HepG2 (cell line): ENCODE measurements around the gene SH3GLB2. TPM values are rescaled to one million over a fixed set of nuclear protein-coding genes. Genes with fewer than 3 reads are reported as not detected.

Experiments
- AGO1 ChIP-seq: fragments of 200-400 bp; formaldehyde crosslinking; IDR thresholded peaks from 2 replicates; pipeline ENCODE4 v1.6.1; 2017; ENCODE audit warnings: mild to moderate bottlenecking, low read depth, low read length, moderate library complexity; ENCODE audit not compliant: poor library complexity, severe bottlenecking
- ATM ChIP-seq: fragments of 450-650 bp; IDR thresholded peaks from 2 replicates; pipeline ENCODE4 v1.7.1; 2017; ENCODE audit warnings: mild to moderate bottlenecking, borderline replicate concordance
- DR1 ChIP-seq: sonication (generic); formaldehyde crosslinking; IDR thresholded peaks from 2 replicates; pipeline ENCODE4 v1.8.0; 2021; ENCODE audit warnings: mild to moderate bottlenecking, missing genetic modification reagents, inconsistent platforms
- ETV5 ChIP-seq: IDR thresholded peaks from 2 replicates; pipeline ENCODE4 v1.6.1; 2018; ENCODE audit warnings: missing biosample characterization, missing genetic modification reagents, inconsistent platforms, borderline replicate concordance
- GABPB1 ChIP-seq: IDR thresholded peaks from 2 replicates; pipeline ENCODE4 v1.6.1; 2016; ENCODE audit warnings: mild to moderate bottlenecking, missing genetic modification reagents, moderate library complexity, missing compliant biosample characterization
- HMGXB3 ChIP-seq: sonication (generic); formaldehyde crosslinking; IDR thresholded peaks from 2 replicates; pipeline ENCODE4 v1.4.0; 2020; ENCODE audit warnings: missing genetic modification reagents, borderline replicate concordance
- HOMEZ ChIP-seq: IDR thresholded peaks from 2 replicates; pipeline ENCODE4 v1.6.1; 2016; ENCODE audit warnings: low read depth
- KDM1A ChIP-seq: IDR thresholded peaks from 2 replicates; pipeline ENCODE4 v1.6.1; 2016; ENCODE audit warnings: missing compliant biosample characterization
- KDM5A ChIP-seq: fragments of 200-600 bp; sonication (generic); IDR thresholded peaks from 2 replicates; pipeline ENCODE4 v1.7.0; 2018; ENCODE audit warnings: antibody characterized with exemption, mild to moderate bottlenecking, low read length, borderline replicate concordance
- NCOA5 ChIP-seq: sonication (generic); formaldehyde crosslinking; IDR thresholded peaks from 2 replicates; pipeline ENCODE4 v1.4.0; 2020; ENCODE audit warnings: missing genetic modification reagents
- PHB2 ChIP-seq: fragments of 450-650 bp; IDR thresholded peaks from 2 replicates; pipeline ENCODE4 v1.6.1; 2018; ENCODE audit not compliant: partially characterized antibody
- SMAD1 ChIP-seq: sonication (generic); formaldehyde crosslinking; IDR thresholded peaks from 2 replicates; pipeline ENCODE4 v1.4.0; 2020; ENCODE audit warnings: missing genetic modification reagents, low read depth, mild to moderate bottlenecking, borderline replicate concordance
- TEAD2 ChIP-seq: sonication (generic); formaldehyde crosslinking; IDR thresholded peaks from 2 replicates; pipeline ENCODE4 v1.9.0; 2021; ENCODE audit warnings: missing genetic modification reagents
- ZBTB49 ChIP-seq: sonication (generic); formaldehyde crosslinking; IDR thresholded peaks from 2 replicates; pipeline ENCODE4 v1.4.0; 2020; ENCODE audit warnings: missing genetic modification reagents, borderline replicate concordance
- ZC3H4 ChIP-seq: sonication (generic); formaldehyde crosslinking; IDR thresholded peaks from 2 replicates; pipeline ENCODE4 v1.4.0; 2020; ENCODE audit warnings: missing genetic modification reagents, borderline replicate concordance
- ZFP82 ChIP-seq: sonication (generic); formaldehyde crosslinking; IDR thresholded peaks from 2 replicates; pipeline ENCODE4 v1.5.1; 2020; ENCODE audit warnings: mild to moderate bottlenecking, missing genetic modification reagents, borderline replicate concordance
- ZMAT3 ChIP-seq: sonication (generic); formaldehyde crosslinking; conservative IDR thresholded peaks from 2 replicates; pipeline ENCODE4 v1.7.0; 2021; ENCODE audit warnings: missing genetic modification reagents
- ZNF232 ChIP-seq: sonication (generic); formaldehyde crosslinking; IDR thresholded peaks from 2 replicates; pipeline ENCODE4 v1.4.0; 2020; ENCODE audit warnings: missing genetic modification reagents, borderline replicate concordance
- ZNF329 ChIP-seq: sonication (generic); formaldehyde crosslinking; IDR thresholded peaks from 2 replicates; pipeline ENCODE4 v1.9.0; 2021; ENCODE audit warnings: low read depth, mild to moderate bottlenecking, missing genetic modification reagents
- ZNF33A ChIP-seq: sonication (generic); formaldehyde crosslinking; IDR thresholded peaks from 2 replicates; pipeline ENCODE4 v1.5.1; 2020; ENCODE audit warnings: missing genetic modification reagents, mild to moderate bottlenecking, moderate library complexity, borderline replicate concordance
- ZNF33B ChIP-seq: sonication (generic); formaldehyde crosslinking; IDR thresholded peaks from 2 replicates; pipeline ENCODE4 v1.5.1; 2020; ENCODE audit warnings: mild to moderate bottlenecking, missing genetic modification reagents
- ZNF547 ChIP-seq: sonication (generic); formaldehyde crosslinking; IDR thresholded peaks from 2 replicates; pipeline ENCODE4 v1.5.1; 2020; ENCODE audit warnings: mild to moderate bottlenecking, missing genetic modification reagents
- polyA plus RNA-seq, 8 experiments: library from polyadenylated mRNA; depleted of rRNA in 3 of 8; stranded (reverse) in 7 of 8; unstranded in 1 of 8; fragments of >200 nt; fragmentation: Illumina TruSeq in 4 of 8; extraction: Trizol in 4 of 8; gene quantifications; 2 replicates each; pipeline versions ENCODE4 v1.2.1 to v1.2.3, GENCODE V29; 2011 to 2016; ENCODE audit warnings: low read depth in 4 of 8, missing spikeins in 1 of 8, mixed read lengths in 1 of 8; ENCODE audit not compliant: insufficient read depth in 1 of 8
- total RNA-seq, 5 experiments: library from RNA; depleted of rRNA; stranded (reverse); fragments of >200 nt; fragmentation: Illumina TruSeq; extraction: Trizol; gene quantifications; 2 replicates each; pipeline ENCODE4 v1.2.3, GENCODE V29; 2016; ENCODE audit warnings: low read depth in 1 of 5

The SH3GLB2 gene
- total and polyA plus RNA-seq, 2 of the 13 experiments (the other 11 are each of a cell fraction or from before 2014, with no cell fraction given): 24.0 to 40.6 TPM

- TF ChIP-seq ZNF329 (CRISPR knock-in tag) (no peak), ZNF232 (CRISPR knock-in tag) (peak; percentile 20; the same call in 1 of the 2 replicates), ZNF33B (CRISPR knock-in tag) (no peak), DR1 (CRISPR knock-in tag) (no peak), ZC3H4 (CRISPR knock-in tag) (no peak), ZNF547 (CRISPR knock-in tag) (no peak), KDM1A (CRISPR knock-in tag) (no peak), GABPB1 (CRISPR knock-in tag) (no peak; the same call in 1 of the 2 replicates), PHB2 (no peak), ETV5 (CRISPR knock-in tag) (no peak), TEAD2 (CRISPR knock-in tag) (no peak), ZBTB49 (CRISPR knock-in tag) (no peak), ATM (no peak), HOMEZ (CRISPR knock-in tag) (no peak), NCOA5 (CRISPR knock-in tag) (no peak), KDM5A (no peak), ZFP82 (CRISPR knock-in tag) (no peak), ZMAT3 (CRISPR knock-in tag) (no peak), ZNF33A (CRISPR knock-in tag) (no peak), AGO1 (no peak), SMAD1 (CRISPR knock-in tag) (no peak), HMGXB3 (CRISPR knock-in tag) (no peak)
Observed at GRCh38 chr9:129059796-129060785, 32.0 kb upstream of the SH3GLB2 start (continued).
